ENCODE measurements around the gene RAB35.

RAB35 gene

GRCh38 chr12:120055231-120056000 lies 61.1 kb downstream of the RAB35 start:
- H3K36me3 ChIP-seq: no peaks in the 10 kb centered on the region
- peaks cover 0 to 7% of the 10 kb centered on the region in 2 experiments for H3K4me1 ChIP-seq (ENCODE audit: control insufficient read depth in 1 of 2, insufficient read depth in 1 of 2, low read depth in 1 of 2, low read length in 1 of 2)
- no peak overlapping the region for H3K27ac ChIP-seq
- no peak overlapping the region for H3K4me3 ChIP-seq (ENCODE audit: low read depth in 1 of 2, low read length in 1 of 2)
- no peaks in the 10 kb centered on the region for H3K9me3 ChIP-seq
- peaks cover 20% of the 10 kb centered on the region for H3K27me3 ChIP-seq
- no peak for TF ChIP-seq CTCF (IDR thresholded peaks at IDR 0.05)

GRCh38 chr12:120054293-120054692 lies 62.3 kb downstream of the RAB35 start:
- peaks cover 9% of the 10 kb centered on the region for H3K27me3 ChIP-seq
- no peaks in the 10 kb centered on the region for H3K9me3 ChIP-seq
- TF ChIP-seq CTCF (IDR thresholded peaks at IDR 0.05): no peak
- no peaks in the 10 kb centered on the region for H3K36me3 ChIP-seq
- no peak overlapping the region for H3K4me3 ChIP-seq (ENCODE audit: low read depth in 1 of 2, low read length in 1 of 2)
- peaks cover 0 to 7% of the 10 kb centered on the region in 2 experiments for H3K4me1 ChIP-seq (ENCODE audit: control insufficient read depth in 1 of 2, insufficient read depth in 1 of 2, low read depth in 1 of 2, low read length in 1 of 2)
- no peak overlapping the region for H3K27ac ChIP-seq

GRCh38 chr12:120051535-120051934 lies 65.0 kb downstream of the RAB35 start:
- Histone ChIP-seq H3K4me3 (ENCODE audit: low read depth in 1 of 2, low read length in 1 of 2) (no peak overlapping the region), H3K36me3 (no peaks in the 10 kb centered on the region), H3K4me1 (ENCODE audit: control insufficient read depth in 1 of 2, insufficient read depth in 1 of 2, low read depth in 1 of 2, low read length in 1 of 2) (peaks cover 0 to 7% of the 10 kb centered on the region in 2 experiments), H3K27ac (no peak overlapping the region), H3K9me3 (no peaks in the 10 kb centered on the region), H3K27me3 (peaks cover 15% of the 10 kb centered on the region)
- TF ChIP-seq CTCF (IDR thresholded peaks at IDR 0.05): no peak

- no peak overlapping the region for H3K27ac ChIP-seq
- no peaks in the 10 kb centered on the region for H3K36me3 ChIP-seq
- TF ChIP-seq CTCF (IDR thresholded peaks at IDR 0.05): no peak
- H3K27me3 ChIP-seq: peaks cover 19% of the 10 kb centered on the region
- no peaks in the 10 kb centered on the region for H3K4me1 ChIP-seq (ENCODE audit: control insufficient read depth in 1 of 2, insufficient read depth in 1 of 2, low read depth in 1 of 2, low read length in 1 of 2)
- H3K9me3 ChIP-seq: no peaks in the 10 kb centered on the region
- no peak overlapping the region for H3K4me3 ChIP-seq (ENCODE audit: low read depth in 1 of 2, low read length in 1 of 2)
Measured at GRCh38 chr12:120049426-120049825, 67.1 kb downstream of the RAB35 start.

- H3K27me3 ChIP-seq: peaks cover 30% of the 10 kb centered on the region
- no peak overlapping the region for H3K27ac ChIP-seq
- no peaks in the 10 kb centered on the region for H3K9me3 ChIP-seq
- H3K4me1 ChIP-seq (ENCODE audit: control insufficient read depth in 1 of 2, insufficient read depth in 1 of 2, low read depth in 1 of 2, low read length in 1 of 2): no peaks in the 10 kb centered on the region
- TF ChIP-seq CTCF (IDR thresholded peaks at IDR 0.05): no peak
- no peak overlapping the region for H3K4me3 ChIP-seq (ENCODE audit: low read depth in 1 of 2, low read length in 1 of 2)
- no peaks in the 10 kb centered on the region for H3K36me3 ChIP-seq
Measured at GRCh38 chr12:120048263-120048662, 68.3 kb downstream of the RAB35 start.

Measured in neutrophil (primary cell).